Measurements from ENCODE around the gene PTCD2.

PTCD2 gene

GRCh38 chr5:72417333-72418062 lies 97.3 kb downstream of the PTCD2 start:
- TF ChIP-seq SPI1 (IDR thresholded peaks at IDR 0.05; ENCODE audit: low read depth, low read length) (no peak), POLR2AphosphoS5 (IDR thresholded peaks at IDR 0.05; ENCODE audit: low read depth, low read length) (no peak), POLR2A (IDR thresholded peaks at IDR 0.05; ENCODE audit: low read depth, low read length) (no peak), PAX5 (IDR thresholded peaks at IDR 0.05; ENCODE audit: insufficient read depth, low read length, severe bottlenecking) (no peak), TAF1 (IDR thresholded peaks at IDR 0.05; ENCODE audit: low read depth, low read length) (no peak), POU2F2 (IDR thresholded peaks at IDR 0.05; ENCODE audit: low read depth, low read length) (no peak)
- DNase-seq (ENCODE audit: insufficient read length, low spot score) (no peak), FAIRE-seq (no peak)

Measured in GM12891 (cell line).